IMR-90 (cell line): ENCODE measurements around the gene GPR153.

Source experiments
- BHLHE40 ChIP-seq: fragments of 150-350 bp; IDR thresholded peaks from 2 replicates; pipeline ENCODE4 v1.6.1; 2016; ENCODE audit warnings: mild to moderate bottlenecking, low read depth, low read length
- CEBPB ChIP-seq: IDR thresholded peaks from 2 replicates; pipeline ENCODE4 v1.6.1; 2012; ENCODE audit warnings: low read depth, low read length, improper control_type of control experiment
- CHD1 ChIP-seq: IDR thresholded peaks from 2 replicates; pipeline ENCODE4 v1.6.1; 2012; ENCODE audit warnings: low read depth, low read length, improper control_type of control experiment
- MAZ ChIP-seq: IDR thresholded peaks from 2 replicates; pipeline ENCODE4 v1.6.1; 2012; ENCODE audit warnings: low read depth, mild to moderate bottlenecking, low read length, improper control_type of control experiment, moderate library complexity, borderline replicate concordance
- MXI1 ChIP-seq: IDR thresholded peaks from 2 replicates; pipeline ENCODE4 v1.6.1; 2012; ENCODE audit warnings: low read depth, mild to moderate bottlenecking, low read length, moderate library complexity, borderline replicate concordance
- NFE2L2 ChIP-seq: fragments of 150-350 bp; IDR thresholded peaks from 2 replicates; pipeline ENCODE4 v1.6.1; 2016; ENCODE audit warnings: low read depth, mild to moderate bottlenecking, low read length
- POLR2A ChIP-seq: IDR thresholded peaks from 2 replicates; pipeline ENCODE4 v1.6.1; 2012; ENCODE audit warnings: mild to moderate bottlenecking, low read depth, low read length
- RAD21 ChIP-seq: IDR thresholded peaks from 2 replicates; pipeline ENCODE4 v1.6.1; 2012; ENCODE audit warnings: low read length, improper control_type of control experiment
- RCOR1 ChIP-seq: IDR thresholded peaks from 2 replicates; pipeline ENCODE4 v1.6.1; 2012; ENCODE audit warnings: mild to moderate bottlenecking, low read length, improper control_type of control experiment; ENCODE audit not compliant: insufficient replicate concordance
- RFX5 ChIP-seq: IDR thresholded peaks from 2 replicates; pipeline ENCODE4 v1.8.0; 2012; ENCODE audit warnings: low read depth, mild to moderate bottlenecking, low read length, moderate library complexity
- SMC3 ChIP-seq: fragments of 150-350 bp; IDR thresholded peaks from 2 replicates; pipeline ENCODE4 v1.6.1; 2016; ENCODE audit warnings: low read depth, mild to moderate bottlenecking, antibody characterized with exemption, low read length, moderate library complexity
- TF ChIP-seq, protein P1 (sequence below): conservative IDR thresholded peaks from 2 replicates; pipeline ENCODE4 v1.5.1; 2012; ENCODE audit warnings: mild to moderate bottlenecking, low read depth, low read length, improper control_type of control experiment
- TF ChIP-seq, protein P2 (sequence below): fragments of 150-350 bp; IDR thresholded peaks from 2 replicates; pipeline ENCODE4 v1.6.1; 2017; ENCODE audit warnings: mild to moderate bottlenecking, antibody characterized with exemption, low read length, low read depth
- TF ChIP-seq, protein P3 (sequence below): fragments of 150-350 bp; IDR thresholded peaks from 2 replicates; pipeline ENCODE4 v1.6.1; 2016; ENCODE audit warnings: low read depth, mild to moderate bottlenecking, low read length, moderate library complexity, borderline replicate concordance

DNA sequence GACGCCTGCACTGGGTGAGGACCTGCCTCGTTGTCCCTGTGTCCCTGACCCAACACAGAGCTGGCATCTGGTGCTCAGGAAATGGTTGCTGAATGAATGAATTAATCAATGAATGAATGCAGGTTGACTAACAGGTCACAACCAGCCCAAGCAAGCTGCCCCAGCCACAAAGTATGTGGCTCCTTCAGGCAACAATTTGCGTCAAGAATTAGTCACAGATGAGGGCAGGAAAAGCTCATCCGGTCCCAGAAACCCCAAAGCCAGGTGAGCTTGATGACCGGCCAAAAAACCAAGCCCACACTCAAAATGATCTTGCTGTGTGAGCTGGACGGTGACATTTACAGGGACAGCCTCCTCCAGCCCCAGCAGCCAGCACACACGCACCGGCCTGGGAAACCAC is 40.6 kb upstream of the GPR153 start:
- TF ChIP-seq RAD21 (no peak), MAZ (no peak), SMC3 (no peak), POLR2A (no peak), RCOR1 (no peak), CHD1 (no peak), CEBPB (no peak), RFX5 (no peak), NFE2L2 (no peak), BHLHE40 (no peak), MXI1 (no peak)
- TF ChIP-seq, protein P1, sequence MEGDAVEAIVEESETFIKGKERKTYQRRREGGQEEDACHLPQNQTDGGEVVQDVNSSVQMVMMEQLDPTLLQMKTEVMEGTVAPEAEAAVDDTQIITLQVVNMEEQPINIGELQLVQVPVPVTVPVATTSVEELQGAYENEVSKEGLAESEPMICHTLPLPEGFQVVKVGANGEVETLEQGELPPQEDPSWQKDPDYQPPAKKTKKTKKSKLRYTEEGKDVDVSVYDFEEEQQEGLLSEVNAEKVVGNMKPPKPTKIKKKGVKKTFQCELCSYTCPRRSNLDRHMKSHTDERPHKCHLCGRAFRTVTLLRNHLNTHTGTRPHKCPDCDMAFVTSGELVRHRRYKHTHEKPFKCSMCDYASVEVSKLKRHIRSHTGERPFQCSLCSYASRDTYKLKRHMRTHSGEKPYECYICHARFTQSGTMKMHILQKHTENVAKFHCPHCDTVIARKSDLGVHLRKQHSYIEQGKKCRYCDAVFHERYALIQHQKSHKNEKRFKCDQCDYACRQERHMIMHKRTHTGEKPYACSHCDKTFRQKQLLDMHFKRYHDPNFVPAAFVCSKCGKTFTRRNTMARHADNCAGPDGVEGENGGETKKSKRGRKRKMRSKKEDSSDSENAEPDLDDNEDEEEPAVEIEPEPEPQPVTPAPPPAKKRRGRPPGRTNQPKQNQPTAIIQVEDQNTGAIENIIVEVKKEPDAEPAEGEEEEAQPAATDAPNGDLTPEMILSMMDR, result no peak
- TF ChIP-seq, protein P2, sequence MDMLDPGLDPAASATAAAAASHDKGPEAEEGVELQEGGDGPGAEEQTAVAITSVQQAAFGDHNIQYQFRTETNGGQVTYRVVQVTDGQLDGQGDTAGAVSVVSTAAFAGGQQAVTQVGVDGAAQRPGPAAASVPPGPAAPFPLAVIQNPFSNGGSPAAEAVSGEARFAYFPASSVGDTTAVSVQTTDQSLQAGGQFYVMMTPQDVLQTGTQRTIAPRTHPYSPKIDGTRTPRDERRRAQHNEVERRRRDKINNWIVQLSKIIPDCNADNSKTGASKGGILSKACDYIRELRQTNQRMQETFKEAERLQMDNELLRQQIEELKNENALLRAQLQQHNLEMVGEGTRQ, result no peak
- TF ChIP-seq, protein P3, sequence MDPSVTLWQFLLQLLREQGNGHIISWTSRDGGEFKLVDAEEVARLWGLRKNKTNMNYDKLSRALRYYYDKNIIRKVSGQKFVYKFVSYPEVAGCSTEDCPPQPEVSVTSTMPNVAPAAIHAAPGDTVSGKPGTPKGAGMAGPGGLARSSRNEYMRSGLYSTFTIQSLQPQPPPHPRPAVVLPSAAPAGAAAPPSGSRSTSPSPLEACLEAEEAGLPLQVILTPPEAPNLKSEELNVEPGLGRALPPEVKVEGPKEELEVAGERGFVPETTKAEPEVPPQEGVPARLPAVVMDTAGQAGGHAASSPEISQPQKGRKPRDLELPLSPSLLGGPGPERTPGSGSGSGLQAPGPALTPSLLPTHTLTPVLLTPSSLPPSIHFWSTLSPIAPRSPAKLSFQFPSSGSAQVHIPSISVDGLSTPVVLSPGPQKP, result no peak
